Measurements from ENCODE around the gene PRMT9. TPM values are rescaled to one million over a fixed set of nuclear protein-coding genes. Genes with fewer than 3 reads are reported as not detected.

PRMT9 gene
- total and polyA plus RNA-seq, 9 donors: 6.8 to 29.2 (median 16.7) TPM

DNA sequence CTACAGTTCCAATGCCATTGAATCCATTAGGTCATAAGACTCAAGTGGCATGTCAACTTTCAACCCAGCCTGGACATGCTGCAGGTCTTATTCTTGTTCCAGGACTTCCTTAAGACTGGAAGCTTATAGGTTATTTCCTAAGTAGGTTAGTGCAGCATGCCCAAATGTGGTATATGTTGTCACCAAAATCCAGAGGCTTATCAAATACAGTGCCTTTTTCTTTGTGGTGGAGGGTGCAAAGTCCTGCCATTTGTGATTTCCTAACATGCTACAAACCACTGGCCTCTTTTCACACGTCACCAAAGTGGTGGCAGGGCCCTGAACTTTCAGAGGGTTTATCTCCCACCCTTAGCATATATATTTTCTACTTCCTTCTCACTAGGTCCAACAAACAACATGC is 76.5 kb downstream of the PRMT9 start:
- H3K4me3 ChIP-seq: no peak overlapping the region
- H3K36me3 ChIP-seq: no peaks in the 10 kb centered on the region
- 81 to 91% (median 89%) methylated on average over 1 of the region's 1 CpG for WGBS, 3 donors
- TF ChIP-seq POLR2A (IDR thresholded peaks at IDR 0.05): no peak
- no peak for TF ChIP-seq CTCF (IDR thresholded peaks at IDR 0.05)
- no peak for TF ChIP-seq EP300 (IDR thresholded peaks at IDR 0.05)
- intact Hi-C loops (cut with DNase I): no loop called here
- no peak for DNase-seq
- H3K27ac ChIP-seq: no peak overlapping the region
- H3K4me1 ChIP-seq (ENCODE audit: insufficient read depth): no peaks in the 10 kb centered on the region
- no peaks in the 10 kb centered on the region for H3K27me3 ChIP-seq
- H3K9me3 ChIP-seq: no peaks in the 10 kb centered on the region

DNA sequence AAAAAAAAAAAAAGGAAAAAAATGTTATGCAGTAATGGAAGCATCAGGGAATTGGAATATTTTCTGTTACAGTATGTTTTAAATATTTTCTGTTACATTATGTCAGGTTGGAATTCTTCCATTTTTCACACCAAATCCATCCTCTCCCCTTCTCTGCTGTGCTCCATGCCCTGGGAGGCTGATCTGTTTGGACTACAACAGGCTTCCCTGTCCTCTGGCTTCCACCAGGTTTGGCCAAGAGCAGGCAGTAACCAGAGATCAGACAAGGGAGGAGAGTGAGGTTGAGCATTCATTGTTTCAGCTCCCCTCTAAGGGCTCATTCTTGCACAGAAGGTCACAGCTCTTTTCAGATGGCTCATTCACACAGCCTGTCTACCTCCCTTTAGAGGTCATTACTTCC is 78.5 kb downstream of the PRMT9 start:
- Histone ChIP-seq H3K4me3 (no peak overlapping the region), H3K27me3 (no peaks in the 10 kb centered on the region), H3K27ac (no peak overlapping the region), H3K9me3 (no peaks in the 10 kb centered on the region), H3K36me3 (no peaks in the 10 kb centered on the region), H3K4me1 (ENCODE audit: insufficient read depth) (no peaks in the 10 kb centered on the region)
- no peak for DNase-seq
- intact Hi-C loops (cut with DNase I): no loop called here
- TF ChIP-seq EP300 (IDR thresholded peaks at IDR 0.05): no peak
- TF ChIP-seq POLR2A (IDR thresholded peaks at IDR 0.05): no peak

DNA sequence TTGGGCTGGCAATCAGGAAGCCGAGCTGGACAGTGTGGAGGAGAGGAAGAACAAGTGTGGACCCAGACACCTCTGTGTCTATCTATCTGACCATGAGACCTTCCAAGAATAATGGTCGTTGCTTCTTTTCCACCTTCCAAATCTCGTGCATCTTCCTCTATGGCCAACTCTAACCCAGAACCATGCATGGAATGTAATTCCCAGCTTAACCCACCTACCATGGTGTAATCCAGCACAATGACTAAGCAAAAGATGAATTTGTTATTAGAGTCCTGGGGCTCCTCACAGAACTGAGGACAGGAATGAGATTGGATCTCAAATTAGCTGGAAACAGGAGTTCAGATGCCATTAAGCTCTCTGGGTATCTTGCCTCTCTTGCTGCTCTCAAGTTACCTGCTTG is 84.2 kb downstream of the PRMT9 start:
- no peak for TF ChIP-seq CTCF (IDR thresholded peaks at IDR 0.05)
- TF ChIP-seq EP300 (IDR thresholded peaks at IDR 0.05): no peak
- TF ChIP-seq POLR2A (IDR thresholded peaks at IDR 0.05): no peak
- no peaks in the 10 kb centered on the region for H3K9me3 ChIP-seq
- no peak overlapping the region for H3K27ac ChIP-seq
- no peak overlapping the region for H3K4me3 ChIP-seq
- intact Hi-C loops (cut with DNase I): no loop called here
- H3K36me3 ChIP-seq: no peaks in the 10 kb centered on the region
- 52 to 74% (median 64%) methylated on average over 3 of the region's 3 CpGs for WGBS, 3 donors
- H3K27me3 ChIP-seq: no peaks in the 10 kb centered on the region
- H3K4me1 ChIP-seq (ENCODE audit: insufficient read depth): peaks cover 2% of the 10 kb centered on the region
- DNase-seq: no peak

GRCh38 chr4:147599206-147599605 is 84.8 kb downstream of the PRMT9 start:
- intact Hi-C loops (cut with DNase I): no loop called here

DNA sequence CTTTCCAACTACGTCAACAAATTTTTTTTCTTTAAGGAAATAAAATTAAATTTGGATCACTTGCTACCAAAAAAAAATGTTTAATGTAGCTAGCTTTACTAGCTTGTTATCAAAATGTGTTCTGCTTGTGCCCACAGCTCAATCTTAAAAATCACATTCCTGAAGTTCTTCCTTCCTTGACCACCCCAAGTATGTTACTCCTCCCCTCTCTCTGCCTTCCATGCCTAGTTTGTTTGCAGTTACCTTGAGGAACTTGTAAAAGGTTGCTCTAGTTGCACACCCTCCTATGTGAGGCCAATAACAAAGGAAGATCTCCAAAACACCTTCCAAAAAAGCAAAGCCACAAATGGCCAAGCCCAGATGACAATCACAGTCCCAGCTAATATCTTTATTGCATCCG is 86.4 kb downstream of the PRMT9 start:
- Histone ChIP-seq H3K4me1 (ENCODE audit: insufficient read depth) (peaks cover 2% of the 10 kb centered on the region), H3K4me3 (no peak overlapping the region), H3K27me3 (no peaks in the 10 kb centered on the region), H3K36me3 (no peaks in the 10 kb centered on the region), H3K9me3 (no peaks in the 10 kb centered on the region), H3K27ac (no peak overlapping the region)
- intact Hi-C loops (cut with DNase I): no loop called here
- TF ChIP-seq EP300 (IDR thresholded peaks at IDR 0.05) (no peak), CTCF (IDR thresholded peaks at IDR 0.05) (no peak)
- 72 to 78% (median 74%) methylated on average over 2 of the region's 2 CpGs for WGBS, 3 donors
- DNase-seq: no peak

More at GRCh38 chr4:147599206-147599605, 84.8 kb downstream of the PRMT9 start:
- Histone ChIP-seq H3K36me3 (no peaks in the 10 kb centered on the region), H3K9me3 (no peaks in the 10 kb centered on the region), H3K27me3 (no peaks in the 10 kb centered on the region), H3K4me3 (no peak overlapping the region), H3K4me1 (ENCODE audit: insufficient read depth) (peaks cover 2% of the 10 kb centered on the region), H3K27ac (no peak overlapping the region)
- 71 to 86% (median 86%) methylated on average over 1 of the region's 1 CpG for WGBS, 3 donors
- DNase-seq: no peak
- TF ChIP-seq POLR2A (IDR thresholded peaks at IDR 0.05): no peak
- no peak for TF ChIP-seq CTCF (IDR thresholded peaks at IDR 0.05)
- TF ChIP-seq EP300 (IDR thresholded peaks at IDR 0.05): no peak

Data from ovary (tissue), 9 donors.